ENCODE data around the gene PIEZO2.

Gene PIEZO2

GRCh38 chr18:11113937-11114336 is 35.4 kb downstream of the PIEZO2 start:
- DNase-seq, result no peak

- no peak for DNase-seq
Measured at GRCh38 chr18:11113046-11113548, 36.3 kb downstream of the PIEZO2 start.

GRCh38 chr18:11112286-11112685 is 37.1 kb downstream of the PIEZO2 start:
- no peak for DNase-seq

GRCh38 chr18:11110509-11110908 is 38.9 kb downstream of the PIEZO2 start:
- DNase-seq, result no peak

GRCh38 chr18:11108947-11109346 is 40.4 kb downstream of the PIEZO2 start:
- DNase-seq, result no peak

GRCh38 chr18:11106894-11107293 is 42.5 kb downstream of the PIEZO2 start:
- no peak for DNase-seq

- no peak for DNase-seq
Measured at GRCh38 chr18:11105463-11105862, 43.9 kb downstream of the PIEZO2 start.

- peak in 1 of 58 donors; percentile 6 for DNase-seq
Measured at GRCh38 chr18:11104307-11104706, 45.1 kb downstream of the PIEZO2 start.

GRCh38 chr18:11096839-11097750 is 52.3 kb downstream of the PIEZO2 start:
- no peak for DNase-seq

GRCh38 chr18:11096411-11096810 is 53.0 kb downstream of the PIEZO2 start:
- DNase-seq, result no peak

GRCh38 chr18:11095674-11096293 is 53.6 kb downstream of the PIEZO2 start:
- DNase-seq, result no peak

GRCh38 chr18:11095211-11095610 is 54.2 kb downstream of the PIEZO2 start:
- DNase-seq, result no peak

GRCh38 chr18:11091746-11092145 is 57.6 kb downstream of the PIEZO2 start:
- DNase-seq, result no peak

GRCh38 chr18:11089931-11090715 is 59.2 kb downstream of the PIEZO2 start:
- no peak for DNase-seq

GRCh38 chr18:11081009-11081532 is 68.3 kb downstream of the PIEZO2 start:
- DNase-seq, result no peak

GRCh38 chr18:11078491-11078890 is 70.9 kb downstream of the PIEZO2 start:
- no peak for DNase-seq

GRCh38 chr18:11077548-11078187 is 71.7 kb downstream of the PIEZO2 start:
- no peak for DNase-seq

- no peak for DNase-seq
Measured at GRCh38 chr18:11074889-11075288, 74.5 kb downstream of the PIEZO2 start.

- no peak for DNase-seq
Measured at GRCh38 chr18:11073971-11074370, 75.4 kb downstream of the PIEZO2 start.

GRCh38 chr18:11072632-11073031 is 76.7 kb downstream of the PIEZO2 start:
- no peak for DNase-seq

- DNase-seq, result peak in 6 of 58 donors; percentile 6 to 49 (median 29)
Measured at GRCh38 chr18:11071300-11071699, 78.1 kb downstream of the PIEZO2 start.

All from anterior cingulate cortex (tissue), 58 donors.